ENCODE data around the gene SCMH1.

The SCMH1 gene

DNA sequence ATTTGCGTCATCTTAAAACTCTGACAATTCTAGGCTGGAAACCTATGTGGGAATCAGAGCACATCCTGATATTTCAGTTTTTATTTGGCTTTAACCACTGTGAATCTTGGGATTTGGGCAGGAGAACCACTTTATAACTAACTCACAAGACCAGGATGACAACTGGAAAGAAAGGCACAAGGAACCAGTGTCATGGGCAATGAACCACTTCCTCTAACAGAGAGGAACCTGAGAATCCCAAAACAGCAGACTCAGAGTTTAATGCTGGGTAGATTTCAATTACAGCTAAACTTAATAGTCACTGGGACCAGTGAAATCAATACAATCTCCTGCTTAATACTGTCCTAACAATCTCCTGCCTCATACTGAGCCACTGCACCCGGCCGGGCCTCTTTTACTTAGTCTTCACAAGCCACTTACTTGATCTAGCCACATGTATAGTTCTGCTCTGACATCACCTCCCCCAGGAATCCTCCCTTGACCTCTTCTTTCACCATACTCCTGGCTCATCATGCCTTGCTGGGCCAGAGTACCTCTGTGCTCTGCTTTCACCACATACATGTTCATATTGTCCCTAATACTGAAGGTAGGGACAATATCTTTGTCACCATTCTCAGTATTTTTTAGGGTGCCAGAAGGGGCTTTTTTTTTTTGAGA, 200.4 kb downstream of the SCMH1 start:
- no peak for TF ChIP-seq EGR1 (IDR thresholded peaks at IDR 0.05)
- TF ChIP-seq FOXM1 (IDR thresholded peaks at IDR 0.05; ENCODE audit: borderline replicate concordance, low read depth), result no peak
- TF ChIP-seq TCF12 (IDR thresholded peaks at IDR 0.05; ENCODE audit: low read depth), result no peak
- TF ChIP-seq TEAD4 (IDR thresholded peaks at IDR 0.05), result no peak
- TF ChIP-seq EP300 (IDR thresholded peaks at IDR 0.05; ENCODE audit: borderline replicate concordance), result no peak
- no peak for TF ChIP-seq ZBTB7A (IDR thresholded peaks at IDR 0.05; ENCODE audit: low read depth)
- no peak for TF ChIP-seq NFIC (IDR thresholded peaks at IDR 0.05)

DNA sequence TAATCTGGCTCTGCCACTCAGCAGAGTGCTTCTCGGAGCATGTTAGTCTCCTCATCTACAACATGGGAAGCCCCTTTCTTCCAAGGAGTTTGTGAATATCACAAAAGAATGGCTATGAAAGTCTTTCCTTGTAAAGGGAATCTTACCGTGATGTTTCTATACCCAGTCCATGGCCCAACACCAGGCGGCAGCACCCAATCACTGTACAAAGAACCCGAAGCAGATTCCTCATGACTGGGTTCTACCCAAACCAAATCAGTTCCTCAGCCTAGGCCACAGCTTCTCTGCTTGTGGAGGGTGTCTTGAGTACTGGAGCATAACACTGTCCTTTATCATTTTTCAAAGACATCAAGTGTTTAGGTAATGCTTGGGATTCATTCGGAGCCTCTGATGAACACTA, 204.0 kb downstream of the SCMH1 start:
- TF ChIP-seq MAX (IDR thresholded peaks at IDR 0.05), result no peak
- no peak for TF ChIP-seq CREB1 (IDR thresholded peaks at IDR 0.05; ENCODE audit: low read depth)
- TF ChIP-seq TAF1 (IDR thresholded peaks at IDR 0.05; ENCODE audit: low read depth), result no peak
- peak; percentile 46 for TF ChIP-seq RAD21 (IDR thresholded peaks at IDR 0.05; ENCODE audit: low read depth)

DNA sequence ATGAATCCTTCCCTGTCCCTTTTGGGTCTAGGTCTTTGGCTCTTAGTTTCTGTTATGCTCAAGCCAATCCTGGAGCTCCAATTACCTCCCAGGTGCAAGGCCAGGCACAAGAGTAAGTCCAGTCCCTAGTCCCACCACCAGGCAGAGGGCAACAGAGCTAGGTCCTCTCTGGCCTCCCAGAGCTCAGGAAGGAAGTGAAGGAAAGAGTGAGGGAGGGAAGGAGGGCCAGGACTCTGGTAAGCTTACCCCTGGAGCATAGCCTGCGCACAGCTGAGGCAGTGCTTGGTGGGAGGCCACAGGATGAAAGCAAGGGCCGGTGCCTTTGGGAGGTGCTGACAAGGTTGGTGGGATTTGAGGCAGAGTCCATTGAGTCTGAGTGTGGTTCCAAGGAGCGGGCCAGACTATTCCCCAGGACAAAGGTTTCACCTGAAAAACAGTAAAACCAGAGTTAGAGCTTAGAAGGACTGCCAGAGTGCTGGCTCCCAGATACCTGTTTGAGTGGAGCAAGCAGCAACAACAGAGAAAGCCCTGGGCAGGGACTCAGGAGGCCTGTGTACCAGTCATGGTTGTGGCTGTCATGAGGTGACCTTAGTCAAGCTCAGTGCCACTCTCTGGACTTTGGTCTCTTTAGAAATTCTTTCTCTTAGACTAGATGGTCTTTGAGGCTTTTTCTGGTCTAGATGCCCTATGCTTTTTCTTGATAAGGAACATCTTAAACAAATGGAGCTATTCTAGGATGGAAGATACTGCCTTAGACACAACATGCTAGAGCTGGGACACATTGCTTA, 204.8 kb downstream of the SCMH1 start:
- TF ChIP-seq, protein P1, sequence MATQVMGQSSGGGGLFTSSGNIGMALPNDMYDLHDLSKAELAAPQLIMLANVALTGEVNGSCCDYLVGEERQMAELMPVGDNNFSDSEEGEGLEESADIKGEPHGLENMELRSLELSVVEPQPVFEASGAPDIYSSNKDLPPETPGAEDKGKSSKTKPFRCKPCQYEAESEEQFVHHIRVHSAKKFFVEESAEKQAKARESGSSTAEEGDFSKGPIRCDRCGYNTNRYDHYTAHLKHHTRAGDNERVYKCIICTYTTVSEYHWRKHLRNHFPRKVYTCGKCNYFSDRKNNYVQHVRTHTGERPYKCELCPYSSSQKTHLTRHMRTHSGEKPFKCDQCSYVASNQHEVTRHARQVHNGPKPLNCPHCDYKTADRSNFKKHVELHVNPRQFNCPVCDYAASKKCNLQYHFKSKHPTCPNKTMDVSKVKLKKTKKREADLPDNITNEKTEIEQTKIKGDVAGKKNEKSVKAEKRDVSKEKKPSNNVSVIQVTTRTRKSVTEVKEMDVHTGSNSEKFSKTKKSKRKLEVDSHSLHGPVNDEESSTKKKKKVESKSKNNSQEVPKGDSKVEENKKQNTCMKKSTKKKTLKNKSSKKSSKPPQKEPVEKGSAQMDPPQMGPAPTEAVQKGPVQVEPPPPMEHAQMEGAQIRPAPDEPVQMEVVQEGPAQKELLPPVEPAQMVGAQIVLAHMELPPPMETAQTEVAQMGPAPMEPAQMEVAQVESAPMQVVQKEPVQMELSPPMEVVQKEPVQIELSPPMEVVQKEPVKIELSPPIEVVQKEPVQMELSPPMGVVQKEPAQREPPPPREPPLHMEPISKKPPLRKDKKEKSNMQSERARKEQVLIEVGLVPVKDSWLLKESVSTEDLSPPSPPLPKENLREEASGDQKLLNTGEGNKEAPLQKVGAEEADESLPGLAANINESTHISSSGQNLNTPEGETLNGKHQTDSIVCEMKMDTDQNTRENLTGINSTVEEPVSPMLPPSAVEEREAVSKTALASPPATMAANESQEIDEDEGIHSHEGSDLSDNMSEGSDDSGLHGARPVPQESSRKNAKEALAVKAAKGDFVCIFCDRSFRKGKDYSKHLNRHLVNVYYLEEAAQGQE (IDR thresholded peaks at IDR 0.05; ENCODE audit: low read depth), result no peak
- no peak for TF ChIP-seq NFIC (IDR thresholded peaks at IDR 0.05)
- no peak for TF ChIP-seq ZBTB7A (IDR thresholded peaks at IDR 0.05; ENCODE audit: low read depth)
- no peak for TF ChIP-seq TAF1 (IDR thresholded peaks at IDR 0.05; ENCODE audit: low read depth)
- TF ChIP-seq CEBPB (IDR thresholded peaks at IDR 0.05), result no peak
- no peak for TF ChIP-seq EP300 (IDR thresholded peaks at IDR 0.05; ENCODE audit: borderline replicate concordance)
- TF ChIP-seq, protein P2, sequence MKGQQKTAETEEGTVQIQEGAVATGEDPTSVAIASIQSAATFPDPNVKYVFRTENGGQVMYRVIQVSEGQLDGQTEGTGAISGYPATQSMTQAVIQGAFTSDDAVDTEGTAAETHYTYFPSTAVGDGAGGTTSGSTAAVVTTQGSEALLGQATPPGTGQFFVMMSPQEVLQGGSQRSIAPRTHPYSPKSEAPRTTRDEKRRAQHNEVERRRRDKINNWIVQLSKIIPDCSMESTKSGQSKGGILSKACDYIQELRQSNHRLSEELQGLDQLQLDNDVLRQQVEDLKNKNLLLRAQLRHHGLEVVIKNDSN (IDR thresholded peaks at IDR 0.05), result no peak
- no peak for TF ChIP-seq FOXM1 (IDR thresholded peaks at IDR 0.05; ENCODE audit: borderline replicate concordance, low read depth)
- TF ChIP-seq MAX (IDR thresholded peaks at IDR 0.05), result no peak
- no peak for TF ChIP-seq TCF12 (IDR thresholded peaks at IDR 0.05; ENCODE audit: low read depth)
- TF ChIP-seq YY1 (IDR thresholded peaks at IDR 0.05; ENCODE audit: low read depth), result no peak
- no peak for TF ChIP-seq CREB1 (IDR thresholded peaks at IDR 0.05; ENCODE audit: low read depth)
- no peak for TF ChIP-seq EGR1 (IDR thresholded peaks at IDR 0.05)
- TF ChIP-seq TEAD4 (IDR thresholded peaks at IDR 0.05), result no peak

- no peak for TF ChIP-seq TAF1 (IDR thresholded peaks at IDR 0.05; ENCODE audit: low read depth)
- no peak for TF ChIP-seq MAX (IDR thresholded peaks at IDR 0.05)
- no peak for TF ChIP-seq CEBPB (IDR thresholded peaks at IDR 0.05)
- no peak for TF ChIP-seq YY1 (IDR thresholded peaks at IDR 0.05; ENCODE audit: low read depth)
- TF ChIP-seq CREB1 (IDR thresholded peaks at IDR 0.05; ENCODE audit: low read depth), result no peak
- TF ChIP-seq, protein P2 (IDR thresholded peaks at IDR 0.05), result no peak
- no peak for TF ChIP-seq TEAD4 (IDR thresholded peaks at IDR 0.05)
- no peak for TF ChIP-seq RAD21 (IDR thresholded peaks at IDR 0.05; ENCODE audit: low read depth)
- TF ChIP-seq EP300 (IDR thresholded peaks at IDR 0.05; ENCODE audit: borderline replicate concordance), result no peak
- no peak for TF ChIP-seq TCF12 (IDR thresholded peaks at IDR 0.05; ENCODE audit: low read depth)
- TF ChIP-seq, protein P1 (IDR thresholded peaks at IDR 0.05; ENCODE audit: low read depth), result no peak
Observed at GRCh38 chr1:41033272-41033671, 208.8 kb downstream of the SCMH1 start.

DNA sequence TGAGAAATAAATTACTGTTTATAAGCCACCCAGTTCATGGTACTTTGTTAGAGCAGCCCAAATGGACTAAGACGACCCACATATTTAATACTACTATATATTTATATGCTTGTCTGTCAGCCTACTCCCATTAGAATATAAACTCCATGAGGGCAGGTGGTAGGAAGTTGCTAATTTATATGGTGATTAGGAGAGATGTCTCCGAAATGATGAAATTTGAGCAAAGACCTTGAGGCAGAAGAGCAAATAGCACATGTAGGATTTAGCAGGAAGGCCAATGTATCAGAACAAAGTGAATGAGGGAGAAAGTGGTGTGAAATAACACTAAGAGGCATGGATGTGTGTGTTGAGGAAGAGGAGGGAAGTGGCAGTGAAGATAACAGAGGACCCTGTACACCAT, 210.0 kb downstream of the SCMH1 start:
- no peak for TF ChIP-seq TEAD4 (IDR thresholded peaks at IDR 0.05)
- no peak for TF ChIP-seq FOXM1 (IDR thresholded peaks at IDR 0.05; ENCODE audit: borderline replicate concordance, low read depth)
- TF ChIP-seq TCF12 (IDR thresholded peaks at IDR 0.05; ENCODE audit: low read depth), result no peak
- TF ChIP-seq MAX (IDR thresholded peaks at IDR 0.05), result no peak
- no peak for TF ChIP-seq RAD21 (IDR thresholded peaks at IDR 0.05; ENCODE audit: low read depth)
